Hepatocyte (in vitro differentiated cells): ENCODE results near the gene FBLN2.

ENCODE experiments used
- CTCF ChIP-seq: fragments of 200-600 bp; sonication (generic); IDR thresholded peaks from 2 replicates; pipeline ENCODE4 v1.5.1; 2016; ENCODE audit warnings: antibody characterized with exemption, mild to moderate bottlenecking; ENCODE audit not compliant: poor library complexity
- EZH2 ChIP-seq: fragments of 200-600 bp; sonication (generic); IDR thresholded peaks from 2 replicates; pipeline ENCODE4 v1.6.1; 2016; ENCODE audit warnings: antibody characterized with exemption, mild to moderate bottlenecking, borderline replicate concordance

GRCh38 chr3:13521309-13521708 is 27.6 kb upstream of the FBLN2 start:
- TF ChIP-seq CTCF (no peak), EZH2 (no peak)
